Astrocyte (in vitro differentiated cells and primary cell): ENCODE measurements around the gene MPHOSPH9. TPM values are rescaled to one million over a fixed set of nuclear protein-coding genes. Genes with fewer than 3 reads are reported as not detected.

ENCODE experiments used
- DNase-seq: peaks from one replicate; pipeline ENCODE4 v3.0.0-alpha.2; 2010; ENCODE audit warnings: low read depth
- FAIRE-seq: peaks from 2 replicates; lab custom pipeline; 2011; peaks lifted over from hg19 to GRCh38; lab: Jason Lieb, UNC
- H2AFZ ChIP-seq: 2 replicates; pipeline ENCODE4 v1.6.0; 2012; ENCODE audit warnings: low read depth, low read length, inconsistent platforms
- H3K27ac ChIP-seq: 2 replicates; pipeline ENCODE4 v1.5.1; 2011; ENCODE audit warnings: low read depth, low read length, inconsistent platforms
- H3K27me3 ChIP-seq: 2 replicates; pipeline ENCODE4 v1.6.0; 2011; ENCODE audit warnings: low read length, inconsistent platforms; ENCODE audit not compliant: insufficient read depth
- H3K36me3 ChIP-seq: 2 replicates; pipeline ENCODE4 v1.5.1; 2011; ENCODE audit warnings: low read length, inconsistent platforms; ENCODE audit not compliant: insufficient read depth
- H3K4me1 ChIP-seq: 2 replicates; pipeline ENCODE4 v1.5.1; 2011; ENCODE audit warnings: low read length, inconsistent platforms; ENCODE audit not compliant: insufficient read depth
- H3K4me2 ChIP-seq: 2 replicates; pipeline ENCODE4 v1.6.0; 2012; ENCODE audit warnings: low read length, inconsistent platforms
- H3K4me3 ChIP-seq: 2 replicates; pipeline ENCODE4 v1.5.1; 2011; ENCODE audit warnings: low read depth, mild to moderate bottlenecking, low read length, inconsistent platforms; ENCODE audit not compliant: insufficient read depth
- H3K79me2 ChIP-seq: 2 replicates; pipeline ENCODE4 v1.6.0; 2012; ENCODE audit warnings: mild to moderate bottlenecking, low read length, inconsistent platforms; ENCODE audit not compliant: insufficient read depth
- H3K9ac ChIP-seq: 2 replicates; pipeline ENCODE4 v1.6.0; 2012; ENCODE audit warnings: mild to moderate bottlenecking, low read length, inconsistent platforms
- H3K9me3 ChIP-seq: 2 replicates; pipeline ENCODE4 v1.5.1; 2012; ENCODE audit warnings: low read depth, mild to moderate bottlenecking, low read length, inconsistent platforms; ENCODE audit not compliant: insufficient read depth
- H4K20me1 ChIP-seq: 2 replicates; pipeline ENCODE4 v1.6.0; 2012; ENCODE audit warnings: low read length, inconsistent platforms; ENCODE audit not compliant: insufficient read depth
- H3K27ac Mint-ChIP-seq: one replicate; pipeline ENCODE4 v1.8.0; 2021; ENCODE audit warnings: mild to moderate bottlenecking, mixed read lengths; ENCODE audit not compliant: unreplicated experiment
- H3K27me3 Mint-ChIP-seq: one replicate; pipeline ENCODE4 v1.8.0; 2021; ENCODE audit warnings: low read depth, mixed read lengths; ENCODE audit not compliant: unreplicated experiment
- H3K36me3 Mint-ChIP-seq: one replicate; pipeline ENCODE4 v1.8.0; 2021; ENCODE audit warnings: low read depth, mixed read lengths; ENCODE audit not compliant: unreplicated experiment
- H3K4me1 Mint-ChIP-seq: one replicate; pipeline ENCODE4 v1.8.0; 2021; ENCODE audit warnings: low read depth, mixed read lengths; ENCODE audit not compliant: unreplicated experiment
- H3K4me3 Mint-ChIP-seq: one replicate; pipeline ENCODE4 v1.8.0; 2021; ENCODE audit warnings: mild to moderate bottlenecking, moderate library complexity, mixed read lengths; ENCODE audit not compliant: unreplicated experiment
- H3K9me3 Mint-ChIP-seq: one replicate; pipeline ENCODE4 v1.8.0; 2021; ENCODE audit warnings: mild to moderate bottlenecking, mixed read lengths; ENCODE audit not compliant: unreplicated experiment
- EZH2 ChIP-seq: IDR thresholded peaks from 2 replicates; pipeline ENCODE4 v1.6.1; 2012; ENCODE audit warnings: mild to moderate bottlenecking, low read length, inconsistent platforms; ENCODE audit not compliant: insufficient read depth
- total RNA-seq: library from RNA; stranded (reverse); gene quantifications from 2 replicates; pipeline ENCODE4 v1.2.1, GENCODE V29; 2021
- TF ChIP-seq, protein P1 (sequence below): IDR thresholded peaks from 2 replicates; pipeline ENCODE4 v1.5.1; 2011; ENCODE audit warnings: low read depth, mild to moderate bottlenecking, inconsistent platforms, low read length, moderate library complexity; ENCODE audit not compliant: insufficient read depth

The MPHOSPH9 gene
- total RNA-seq, 1 donor from 2014 or later, result 24.9 TPM

- Histone ChIP-seq H3K4me1 (no peaks in the 10 kb centered on the region), H3K9me3 (no peaks in the 10 kb centered on the region), H3K27me3 (no peaks in the 10 kb centered on the region), H3K4me2 (no peak overlapping the region), H3K9ac (no peak overlapping the region), H3K79me2 (no peaks in the 10 kb centered on the region), H2AFZ (no peak overlapping the region), H3K4me3 (no peak overlapping the region), H3K27ac (no peak overlapping the region), H3K36me3 (peaks cover 18% of the 10 kb centered on the region), H4K20me1 (peaks cover 4% of the 10 kb centered on the region)
- DNase-seq (no peak), FAIRE-seq (no peak)
- H3K27ac Mint-ChIP-seq, result no peak overlapping the region
- no peak for TF ChIP-seq EZH2
- TF ChIP-seq, protein P1, sequence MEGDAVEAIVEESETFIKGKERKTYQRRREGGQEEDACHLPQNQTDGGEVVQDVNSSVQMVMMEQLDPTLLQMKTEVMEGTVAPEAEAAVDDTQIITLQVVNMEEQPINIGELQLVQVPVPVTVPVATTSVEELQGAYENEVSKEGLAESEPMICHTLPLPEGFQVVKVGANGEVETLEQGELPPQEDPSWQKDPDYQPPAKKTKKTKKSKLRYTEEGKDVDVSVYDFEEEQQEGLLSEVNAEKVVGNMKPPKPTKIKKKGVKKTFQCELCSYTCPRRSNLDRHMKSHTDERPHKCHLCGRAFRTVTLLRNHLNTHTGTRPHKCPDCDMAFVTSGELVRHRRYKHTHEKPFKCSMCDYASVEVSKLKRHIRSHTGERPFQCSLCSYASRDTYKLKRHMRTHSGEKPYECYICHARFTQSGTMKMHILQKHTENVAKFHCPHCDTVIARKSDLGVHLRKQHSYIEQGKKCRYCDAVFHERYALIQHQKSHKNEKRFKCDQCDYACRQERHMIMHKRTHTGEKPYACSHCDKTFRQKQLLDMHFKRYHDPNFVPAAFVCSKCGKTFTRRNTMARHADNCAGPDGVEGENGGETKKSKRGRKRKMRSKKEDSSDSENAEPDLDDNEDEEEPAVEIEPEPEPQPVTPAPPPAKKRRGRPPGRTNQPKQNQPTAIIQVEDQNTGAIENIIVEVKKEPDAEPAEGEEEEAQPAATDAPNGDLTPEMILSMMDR, result no peak
- no peaks in the 10 kb centered on the region for H3K9me3 Mint-ChIP-seq
- H3K27me3 Mint-ChIP-seq, result no peaks in the 10 kb centered on the region
- H3K4me1 Mint-ChIP-seq, result peaks cover 7% of the 10 kb centered on the region
- H3K36me3 Mint-ChIP-seq, result peaks cover 1% of the 10 kb centered on the region
- H3K4me3 Mint-ChIP-seq, result no peak overlapping the region
Observed at GRCh38 chr12:123163227-123163626, 69.7 kb downstream of the MPHOSPH9 start.

- H3K27ac Mint-ChIP-seq, result no peak overlapping the region
- DNase-seq, result no peak
- peaks cover 1% of the 10 kb centered on the region for H3K36me3 Mint-ChIP-seq
- H3K27ac ChIP-seq, result no peak overlapping the region
- H3K9ac ChIP-seq, result no peak overlapping the region
- H3K4me1 ChIP-seq, result no peaks in the 10 kb centered on the region
- TF ChIP-seq, protein P1, result no peak
- no peak for TF ChIP-seq EZH2
- no peak overlapping the region for H3K4me3 ChIP-seq
- no peak for FAIRE-seq
- no peaks in the 10 kb centered on the region for H3K9me3 Mint-ChIP-seq
- H3K4me3 Mint-ChIP-seq, result no peak overlapping the region
- no peaks in the 10 kb centered on the region for H3K9me3 ChIP-seq
- H4K20me1 ChIP-seq, result no peaks in the 10 kb centered on the region
- H3K4me2 ChIP-seq, result no peak overlapping the region
- no peak overlapping the region for H2AFZ ChIP-seq
- no peaks in the 10 kb centered on the region for H3K27me3 Mint-ChIP-seq
- no peaks in the 10 kb centered on the region for H3K79me2 ChIP-seq
- no peaks in the 10 kb centered on the region for H3K27me3 ChIP-seq
- H3K36me3 ChIP-seq, result peaks cover 18% of the 10 kb centered on the region
- H3K4me1 Mint-ChIP-seq, result peaks cover 2% of the 10 kb centered on the region
Observed at GRCh38 chr12:123160801-123161487, 72.0 kb downstream of the MPHOSPH9 start.

- H3K27ac Mint-ChIP-seq, result no peak overlapping the region
- no peak for FAIRE-seq
- peaks cover 5% of the 10 kb centered on the region for H3K36me3 Mint-ChIP-seq
Observed at GRCh38 chr12:123153906-123154305, 79.0 kb downstream of the MPHOSPH9 start.

More at GRCh38 chr12:123153906-123154305, 79.0 kb downstream of the MPHOSPH9 start:
- Histone ChIP-seq H3K27ac (no peak overlapping the region), H3K4me3 (no peak overlapping the region), H4K20me1 (peaks cover 5% of the 10 kb centered on the region), H3K9me3 (no peaks in the 10 kb centered on the region), H3K4me2 (no peak overlapping the region), H3K36me3 (no peaks in the 10 kb centered on the region), H2AFZ (no peak overlapping the region), H3K9ac (no peak overlapping the region), H3K27me3 (no peaks in the 10 kb centered on the region), H3K4me1 (peaks cover 16% of the 10 kb centered on the region), H3K79me2 (no peaks in the 10 kb centered on the region)
- TF ChIP-seq, protein P1, result no peak
- TF ChIP-seq EZH2, result no peak
- H3K4me1 Mint-ChIP-seq, result peaks cover 9% of the 10 kb centered on the region
- no peak for DNase-seq
- H3K9me3 Mint-ChIP-seq, result no peaks in the 10 kb centered on the region
- no peak overlapping the region for H3K4me3 Mint-ChIP-seq
- H3K27me3 Mint-ChIP-seq, result peaks cover 2% of the 10 kb centered on the region
